K562 (cell line): ENCODE data around the gene KMT2D. TPM values are rescaled to one million over a fixed set of nuclear protein-coding genes. Genes with fewer than 3 reads are reported as not detected.

ENCODE experiments used
- CREM ChIP-seq: IDR thresholded peaks from 2 replicates; pipeline ENCODE4 v1.6.1; 2014; ENCODE audit warnings: antibody characterized with exemption, low read depth
- CXXC5 ChIP-seq: fragments of 250-450 bp; sonication (Bioruptor Pico); IDR thresholded peaks from 2 replicates; pipeline ENCODE4 v1.8.0; 2022; ENCODE audit warnings: inconsistent platforms, mild to moderate bottlenecking, moderate library complexity
- ELF2 ChIP-seq: fragments of 250-450 bp; sonication (Bioruptor Pico); IDR thresholded peaks from 2 replicates; pipeline ENCODE4 v1.5.0; 2021; ENCODE audit warnings: mild to moderate bottlenecking
- FOXM1 ChIP-seq, 2 experiments: fragments of 450-650 bp in 1 of 2; sonication (generic) in 1 of 2; formaldehyde crosslinking in 1 of 2; IDR thresholded peaks; 2 replicates each; pipeline versions ENCODE4 v1.6.1 to v1.9.0; 2017 to 2022; ENCODE audit warnings: low read depth in 2 of 2, mild to moderate bottlenecking in 2 of 2, missing genetic modification reagents in 1 of 2, moderate library complexity in 1 of 2
- HDAC1 ChIP-seq, 2 experiments: fragments of 450-650 bp; IDR thresholded peaks; 2 replicates each; pipeline ENCODE4 v1.6.1; 2016 to 2017; ENCODE audit warnings: inconsistent platforms in 1 of 2, mild to moderate bottlenecking in 1 of 2, moderate library complexity in 1 of 2
- HNRNPLL ChIP-seq: fragments of 200-400 bp; formaldehyde crosslinking; IDR thresholded peaks from 2 replicates; pipeline ENCODE4 v1.6.1; 2017; ENCODE audit warnings: low read length, low read depth, mild to moderate bottlenecking; ENCODE audit not compliant: poor library complexity, severe bottlenecking
- PTTG1 ChIP-seq: fragments of 450-650 bp; IDR thresholded peaks from 2 replicates; pipeline ENCODE4 v1.6.1; 2016; ENCODE audit warnings: low read depth, mild to moderate bottlenecking, missing genetic modification characterization, missing compliant biosample characterization
- TBL1XR1 ChIP-seq, 2 experiments: IDR thresholded peaks; 2 replicates each; pipeline ENCODE4 v1.6.1; 2012; ENCODE audit warnings: improper control_type of control experiment in 2 of 2, low read length in 2 of 2, mild to moderate bottlenecking in 1 of 2
- TOE1 ChIP-seq, 2 experiments: fragments of 450-650 bp in 1 of 2; sonication (generic) in 1 of 2; formaldehyde crosslinking in 1 of 2; IDR thresholded peaks; 2 replicates each; pipeline versions ENCODE4 v1.7.1 to v1.8.0; 2016 to 2022; ENCODE audit warnings: borderline replicate concordance in 2 of 2, mild to moderate bottlenecking in 2 of 2, antibody characterized with exemption in 1 of 2, inconsistent platforms in 1 of 2, low read depth in 1 of 2, missing genetic modification reagents in 1 of 2, moderate library complexity in 1 of 2
- TRIM28 ChIP-seq: fragments of 450-650 bp; IDR thresholded peaks from 2 replicates; pipeline ENCODE4 v1.6.1; 2017
- ZNF274 ChIP-seq: IDR thresholded peaks from 2 replicates; pipeline ENCODE4 v1.6.1; 2011; ENCODE audit warnings: low read depth, mild to moderate bottlenecking, low read length, moderate library complexity, borderline replicate concordance
- ZNF668 ChIP-seq: fragments of 250-450 bp; sonication (Bioruptor Pico); IDR thresholded peaks from 2 replicates; pipeline ENCODE4 v1.8.0; 2022; ENCODE audit warnings: mild to moderate bottlenecking, inconsistent platforms
- polyA plus RNA-seq, 8 experiments: library from polyadenylated mRNA; depleted of rRNA in 4 of 8; stranded (reverse) in 5 of 8; unstranded in 3 of 8; fragments of >200 nt; fragmentation: Nextera tagmentation in 2 of 8; fragmentation: Illumina TruSeq in 1 of 8; extraction: Ambion mirVana in 2 of 8; extraction: Trizol in 1 of 8; gene quantifications; 2 replicates each; pipeline versions ENCODE4 v1.2.1 to v1.2.3, GENCODE V29; 2011 to 2014; ENCODE audit warnings: inconsistent platforms in 1 of 8, missing spikeins in 1 of 8
- total RNA-seq, 7 experiments: library from RNA; depleted of rRNA in 6 of 7; stranded (reverse); fragments of >200 nt in 6 of 7; fragmentation: Illumina TruSeq in 2 of 7; extraction: Trizol in 2 of 7; gene quantifications; 2 replicates each; pipeline versions ENCODE4 v1.2.1 to v1.2.3, GENCODE V29; 2011 to 2021; ENCODE audit warnings: low replicate concordance in 1 of 7
- TF ChIP-seq, protein P1 (sequence below), 2 experiments: fragments of 450-650 bp; IDR thresholded peaks; 2 replicates each; pipeline ENCODE4 v1.6.1; 2018; ENCODE audit warnings: mild to moderate bottlenecking in 2 of 2, low read depth in 1 of 2; ENCODE audit not compliant: partially characterized antibody in 2 of 2
- TF ChIP-seq, protein P2 (sequence below): IDR thresholded peaks from 3 replicates; pipeline ENCODE4 v1.6.1; 2011; ENCODE audit warnings: borderline replicate concordance, mild to moderate bottlenecking, moderate library complexity; ENCODE audit not compliant: insufficient read length; ENCODE audit errors: extremely low read depth
- TF ChIP-seq, protein P3 (sequence below): sonication (generic); formaldehyde crosslinking; IDR thresholded peaks from 2 replicates; pipeline ENCODE4 v1.8.1; 2023; ENCODE audit warnings: mild to moderate bottlenecking, missing genetic modification reagents

The KMT2D gene
- total and polyA plus RNA-seq, 9 of the 15 experiments (the other 6 are each of a cell fraction or from before 2014, with no cell fraction given): 0.22 to 93.7 (median 13.7) TPM

DNA sequence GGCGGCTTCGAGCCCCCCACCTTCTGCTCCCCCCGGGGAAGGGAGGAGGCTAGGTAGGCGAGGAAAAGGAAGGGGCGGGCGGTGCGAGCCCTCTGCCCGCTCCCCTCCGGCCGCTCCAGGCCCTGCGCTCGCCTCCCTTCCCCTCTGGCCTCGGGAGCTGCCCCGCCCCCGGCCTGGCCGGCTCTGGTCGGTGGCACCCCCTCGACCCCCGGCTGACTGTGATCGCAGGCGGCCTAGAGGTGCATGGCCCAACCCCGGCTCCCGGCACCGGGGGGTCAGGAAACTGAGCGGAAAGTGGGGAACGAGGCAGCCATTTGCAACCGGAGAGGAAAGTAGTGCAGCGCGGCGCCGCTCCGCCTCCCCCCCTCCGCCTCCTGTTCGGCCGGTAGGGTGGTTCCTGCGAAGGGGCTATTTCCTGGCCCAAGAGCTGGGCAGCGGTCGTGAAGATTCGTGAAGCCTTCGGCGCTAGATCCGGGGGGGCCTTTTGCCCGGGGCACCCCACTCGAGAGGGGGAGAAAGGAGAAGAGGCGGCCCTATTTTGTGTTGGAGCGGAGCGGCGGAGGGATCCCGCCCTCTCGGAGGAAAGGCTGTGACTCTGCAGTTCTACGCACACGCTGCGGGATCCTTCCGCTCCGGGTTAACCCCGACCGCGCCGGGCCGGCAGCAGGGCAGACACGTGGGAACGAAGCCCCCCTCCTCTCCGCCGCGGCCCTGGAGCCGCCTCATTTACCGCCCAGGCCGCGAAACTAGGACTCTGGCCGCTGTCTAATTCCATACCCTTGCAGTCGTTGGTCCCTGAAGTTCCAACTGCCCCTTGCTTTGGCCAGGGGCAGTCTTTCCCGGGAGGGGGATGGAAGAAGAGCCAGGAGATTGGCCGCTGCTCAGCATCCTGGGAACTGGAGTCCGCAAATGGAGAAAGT lies at the start of gene KMT2D (continued):
- TF ChIP-seq CREM: peak; percentile 96
- no peak; the same call in 1 of the 2 replicates for TF ChIP-seq TRIM28
- TF ChIP-seq HDAC1 (IDR thresholded peaks at IDR 0.05): peak in 1 of 2 experiments; percentile 94; a peak in 2 of 4 replicates
- peak; percentile 99 for TF ChIP-seq CXXC5 (CRISPR knock-in tag)
- peak; percentile 79; the same call in 1 of the 2 replicates for TF ChIP-seq ELF2 (CRISPR knock-in tag)
- TF ChIP-seq TOE1 (IDR thresholded peaks at IDR 0.05; ENCODE audit: borderline replicate concordance): peak; percentile 93
- peak; percentile 86; the same call in 1 of the 2 replicates for TF ChIP-seq TOE1 (CRISPR knock-in tag; IDR thresholded peaks at IDR 0.05; ENCODE audit: borderline replicate concordance, low read depth)
- TF ChIP-seq, protein P1, sequence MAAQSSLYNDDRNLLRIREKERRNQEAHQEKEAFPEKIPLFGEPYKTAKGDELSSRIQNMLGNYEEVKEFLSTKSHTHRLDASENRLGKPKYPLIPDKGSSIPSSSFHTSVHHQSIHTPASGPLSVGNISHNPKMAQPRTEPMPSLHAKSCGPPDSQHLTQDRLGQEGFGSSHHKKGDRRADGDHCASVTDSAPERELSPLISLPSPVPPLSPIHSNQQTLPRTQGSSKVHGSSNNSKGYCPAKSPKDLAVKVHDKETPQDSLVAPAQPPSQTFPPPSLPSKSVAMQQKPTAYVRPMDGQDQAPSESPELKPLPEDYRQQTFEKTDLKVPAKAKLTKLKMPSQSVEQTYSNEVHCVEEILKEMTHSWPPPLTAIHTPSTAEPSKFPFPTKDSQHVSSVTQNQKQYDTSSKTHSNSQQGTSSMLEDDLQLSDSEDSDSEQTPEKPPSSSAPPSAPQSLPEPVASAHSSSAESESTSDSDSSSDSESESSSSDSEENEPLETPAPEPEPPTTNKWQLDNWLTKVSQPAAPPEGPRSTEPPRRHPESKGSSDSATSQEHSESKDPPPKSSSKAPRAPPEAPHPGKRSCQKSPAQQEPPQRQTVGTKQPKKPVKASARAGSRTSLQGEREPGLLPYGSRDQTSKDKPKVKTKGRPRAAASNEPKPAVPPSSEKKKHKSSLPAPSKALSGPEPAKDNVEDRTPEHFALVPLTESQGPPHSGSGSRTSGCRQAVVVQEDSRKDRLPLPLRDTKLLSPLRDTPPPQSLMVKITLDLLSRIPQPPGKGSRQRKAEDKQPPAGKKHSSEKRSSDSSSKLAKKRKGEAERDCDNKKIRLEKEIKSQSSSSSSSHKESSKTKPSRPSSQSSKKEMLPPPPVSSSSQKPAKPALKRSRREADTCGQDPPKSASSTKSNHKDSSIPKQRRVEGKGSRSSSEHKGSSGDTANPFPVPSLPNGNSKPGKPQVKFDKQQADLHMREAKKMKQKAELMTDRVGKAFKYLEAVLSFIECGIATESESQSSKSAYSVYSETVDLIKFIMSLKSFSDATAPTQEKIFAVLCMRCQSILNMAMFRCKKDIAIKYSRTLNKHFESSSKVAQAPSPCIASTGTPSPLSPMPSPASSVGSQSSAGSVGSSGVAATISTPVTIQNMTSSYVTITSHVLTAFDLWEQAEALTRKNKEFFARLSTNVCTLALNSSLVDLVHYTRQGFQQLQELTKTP (IDR thresholded peaks at IDR 0.05; ENCODE audit: low read depth in 1 of 2, partially characterized antibody in 2 of 2): peak; percentile 61 to 83
- TF ChIP-seq HNRNPLL: peak; percentile 57
- peak; percentile 77; the same call in 1 of the 2 replicates for TF ChIP-seq FOXM1 (IDR thresholded peaks at IDR 0.05; ENCODE audit: low read depth)
- peak; percentile 37 for TF ChIP-seq FOXM1 (CRISPR knock-in tag; IDR thresholded peaks at IDR 0.05; ENCODE audit: low read depth)
- no peak for TF ChIP-seq ZNF274
- 0 out of 2 replicates have a peak, but pooled peaks have one; percentile 19 for TF ChIP-seq ZNF668 (CRISPR knock-in tag)
- TF ChIP-seq TBL1XR1 (IDR thresholded peaks at IDR 0.05; ENCODE audit: low read length in 2 of 2): 0 out of 4 replicates have a peak, but pooled peaks of 1 of the 2 experiments have one; percentile 76
- TF ChIP-seq, protein P2, sequence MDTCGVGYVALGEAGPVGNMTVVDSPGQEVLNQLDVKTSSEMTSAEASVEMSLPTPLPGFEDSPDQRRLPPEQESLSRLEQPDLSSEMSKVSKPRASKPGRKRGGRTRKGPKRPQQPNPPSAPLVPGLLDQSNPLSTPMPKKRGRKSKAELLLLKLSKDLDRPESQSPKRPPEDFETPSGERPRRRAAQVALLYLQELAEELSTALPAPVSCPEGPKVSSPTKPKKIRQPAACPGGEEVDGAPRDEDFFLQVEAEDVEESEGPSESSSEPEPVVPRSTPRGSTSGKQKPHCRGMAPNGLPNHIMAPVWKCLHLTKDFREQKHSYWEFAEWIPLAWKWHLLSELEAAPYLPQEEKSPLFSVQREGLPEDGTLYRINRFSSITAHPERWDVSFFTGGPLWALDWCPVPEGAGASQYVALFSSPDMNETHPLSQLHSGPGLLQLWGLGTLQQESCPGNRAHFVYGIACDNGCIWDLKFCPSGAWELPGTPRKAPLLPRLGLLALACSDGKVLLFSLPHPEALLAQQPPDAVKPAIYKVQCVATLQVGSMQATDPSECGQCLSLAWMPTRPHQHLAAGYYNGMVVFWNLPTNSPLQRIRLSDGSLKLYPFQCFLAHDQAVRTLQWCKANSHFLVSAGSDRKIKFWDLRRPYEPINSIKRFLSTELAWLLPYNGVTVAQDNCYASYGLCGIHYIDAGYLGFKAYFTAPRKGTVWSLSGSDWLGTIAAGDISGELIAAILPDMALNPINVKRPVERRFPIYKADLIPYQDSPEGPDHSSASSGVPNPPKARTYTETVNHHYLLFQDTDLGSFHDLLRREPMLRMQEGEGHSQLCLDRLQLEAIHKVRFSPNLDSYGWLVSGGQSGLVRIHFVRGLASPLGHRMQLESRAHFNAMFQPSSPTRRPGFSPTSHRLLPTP: no peak
- TF ChIP-seq PTTG1 (tag): no peak
- TF ChIP-seq, protein P3, sequence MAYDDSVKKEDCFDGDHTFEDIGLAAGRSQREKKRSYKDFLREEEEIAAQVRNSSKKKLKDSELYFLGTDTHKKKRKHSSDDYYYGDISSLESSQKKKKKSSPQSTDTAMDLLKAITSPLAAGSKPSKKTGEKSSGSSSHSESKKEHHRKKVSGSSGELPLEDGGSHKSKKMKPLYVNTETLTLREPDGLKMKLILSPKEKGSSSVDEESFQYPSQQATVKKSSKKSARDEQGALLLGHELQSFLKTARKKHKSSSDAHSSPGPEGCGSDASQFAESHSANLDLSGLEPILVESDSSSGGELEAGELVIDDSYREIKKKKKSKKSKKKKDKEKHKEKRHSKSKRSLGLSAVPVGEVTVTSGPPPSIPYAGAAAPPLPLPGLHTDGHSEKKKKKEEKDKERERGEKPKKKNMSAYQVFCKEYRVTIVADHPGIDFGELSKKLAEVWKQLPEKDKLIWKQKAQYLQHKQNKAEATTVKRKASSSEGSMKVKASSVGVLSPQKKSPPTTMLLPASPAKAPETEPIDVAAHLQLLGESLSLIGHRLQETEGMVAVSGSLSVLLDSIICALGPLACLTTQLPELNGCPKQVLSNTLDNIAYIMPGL (CRISPR knock-in tag): peak; percentile 86
